HG03378 (cell line): ENCODE data around the gene IKBKG.
"Not testable (repeated sequence)": the region's sequence is repeated elsewhere in the genome, so short reads cannot be mapped to it uniquely, and the experiment has no call there.

Source experiments
- ATAC-seq: cut with Tn5 transposase; IDR thresholded peaks from one replicate; pipeline ENCODE4 v1.9.1; 2021; ENCODE audit warnings: mild to moderate bottlenecking, moderate library complexity; ENCODE audit not compliant: unreplicated experiment

The IKBKG gene

DNA sequence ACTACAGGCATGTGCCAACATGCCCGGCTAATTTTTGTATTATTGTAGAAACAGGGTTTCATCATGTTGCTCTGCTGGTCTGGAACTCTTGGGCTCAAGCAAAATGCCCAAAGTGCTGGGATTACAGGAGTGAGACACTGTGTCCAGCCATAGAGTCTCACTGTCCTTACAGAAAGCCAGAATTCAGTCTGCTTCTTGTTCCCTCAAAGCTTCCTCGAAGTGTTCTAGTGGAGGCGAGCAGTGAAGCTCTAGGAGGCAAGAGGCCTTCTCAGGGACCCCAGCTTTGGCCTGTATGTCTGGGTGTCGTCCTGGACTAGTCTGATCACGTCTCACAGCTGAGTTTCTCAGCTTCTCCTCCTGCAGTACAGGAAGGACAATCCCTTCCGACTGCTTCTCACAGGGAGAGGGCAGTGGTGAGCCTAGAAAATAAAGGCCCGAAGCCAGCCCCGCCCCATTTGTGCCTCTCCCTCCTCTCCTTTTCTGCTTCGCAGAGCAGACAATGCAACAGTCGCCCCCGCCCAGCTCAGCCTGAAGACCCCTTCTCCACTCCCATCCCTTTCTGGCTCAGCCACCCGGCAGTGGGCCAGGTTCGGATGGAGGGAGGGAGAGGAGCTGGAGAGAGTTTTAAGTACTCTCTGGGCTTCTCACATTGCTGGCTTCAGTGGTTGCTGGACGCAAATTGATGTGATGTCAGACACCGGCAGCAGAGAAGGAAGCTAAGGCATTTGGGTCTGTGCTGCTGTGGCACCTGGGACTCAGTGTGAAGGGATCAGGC, 20.3 kb upstream of the IKBKG start:
- ATAC-seq = peak; percentile 65

DNA sequence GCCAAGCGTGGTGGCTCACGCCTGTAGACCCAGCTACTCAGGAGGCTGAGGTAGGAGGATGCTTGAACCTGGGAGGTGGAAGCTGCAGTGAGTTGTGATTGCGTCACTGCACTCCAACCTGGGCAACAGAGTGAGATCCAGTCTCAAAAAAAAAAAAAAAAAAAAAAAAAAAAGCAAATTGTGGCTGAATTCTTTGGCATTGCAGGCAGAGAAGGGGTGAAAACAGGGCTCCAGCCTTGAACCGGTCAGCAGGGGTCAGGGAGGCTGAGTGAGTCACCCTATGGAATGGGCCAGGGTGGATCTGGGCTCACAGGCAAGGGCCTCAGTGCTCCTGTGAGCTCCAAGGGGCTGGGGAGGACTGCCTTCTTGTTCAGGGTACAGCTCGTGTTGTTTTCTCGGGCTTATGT, 18.2 kb upstream of the IKBKG start:
- no peak for ATAC-seq

DNA sequence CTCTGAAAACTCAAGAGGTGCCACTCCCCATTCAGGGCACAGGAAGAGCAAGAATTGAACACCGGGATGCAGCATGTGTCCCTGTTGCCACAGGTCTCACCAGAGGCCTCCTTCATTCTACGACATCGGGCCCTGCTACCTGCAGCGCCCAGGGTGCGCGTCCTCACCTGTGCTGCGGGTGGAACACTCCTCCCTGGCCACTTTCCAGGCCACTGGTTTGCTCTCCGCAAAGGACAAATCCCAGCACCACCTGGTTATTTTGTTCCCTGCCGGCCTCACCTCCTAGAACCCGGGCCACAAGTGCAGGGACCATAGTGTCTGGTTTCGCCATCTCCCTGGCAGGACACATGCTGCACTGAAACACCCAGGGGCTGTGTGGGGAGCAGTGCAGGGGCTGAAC, 17.1 kb upstream of the IKBKG start:
- no peak for ATAC-seq

DNA sequence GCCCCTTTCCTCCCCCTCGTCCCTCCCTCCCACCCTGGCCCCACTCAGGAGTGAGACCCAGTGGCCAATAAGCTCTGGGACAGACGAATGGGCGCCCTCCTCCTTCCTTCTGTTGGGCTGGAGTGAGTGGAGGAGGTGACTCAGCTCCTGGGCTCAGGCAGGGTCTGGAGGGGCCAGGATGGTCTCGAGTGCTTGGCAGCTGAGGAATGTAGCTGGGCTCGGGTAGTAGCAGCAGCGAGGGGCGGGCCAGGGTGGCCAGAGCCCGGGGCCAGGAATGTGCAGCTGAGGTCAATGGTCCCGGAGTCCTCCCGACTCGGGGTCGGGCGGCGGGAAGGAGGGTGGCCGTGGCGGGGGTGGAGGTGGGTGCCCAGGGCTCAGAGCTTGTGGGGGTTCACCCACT, 15.8 kb upstream of the IKBKG start:
- no peak for ATAC-seq

DNA sequence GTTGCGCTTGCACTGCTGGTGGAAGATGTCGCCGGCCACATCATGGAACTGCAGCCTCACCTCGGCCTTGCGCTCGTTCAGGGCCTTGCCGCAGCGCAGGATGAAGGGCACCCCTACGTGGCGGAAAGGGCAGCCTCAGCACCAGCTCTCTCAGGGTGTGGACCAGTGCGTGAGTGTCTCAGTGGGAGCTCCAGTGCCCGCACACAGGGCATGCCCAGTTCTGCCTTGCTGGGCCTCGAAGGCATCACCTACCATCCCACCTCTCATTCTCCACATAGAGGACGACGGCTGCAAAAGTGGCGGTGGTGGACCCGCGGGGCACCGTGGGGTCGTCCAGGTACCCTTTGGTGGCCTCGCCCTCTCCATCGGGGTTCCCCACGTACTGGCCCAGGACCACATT, 14.7 kb upstream of the IKBKG start:
- no peak for ATAC-seq

DNA sequence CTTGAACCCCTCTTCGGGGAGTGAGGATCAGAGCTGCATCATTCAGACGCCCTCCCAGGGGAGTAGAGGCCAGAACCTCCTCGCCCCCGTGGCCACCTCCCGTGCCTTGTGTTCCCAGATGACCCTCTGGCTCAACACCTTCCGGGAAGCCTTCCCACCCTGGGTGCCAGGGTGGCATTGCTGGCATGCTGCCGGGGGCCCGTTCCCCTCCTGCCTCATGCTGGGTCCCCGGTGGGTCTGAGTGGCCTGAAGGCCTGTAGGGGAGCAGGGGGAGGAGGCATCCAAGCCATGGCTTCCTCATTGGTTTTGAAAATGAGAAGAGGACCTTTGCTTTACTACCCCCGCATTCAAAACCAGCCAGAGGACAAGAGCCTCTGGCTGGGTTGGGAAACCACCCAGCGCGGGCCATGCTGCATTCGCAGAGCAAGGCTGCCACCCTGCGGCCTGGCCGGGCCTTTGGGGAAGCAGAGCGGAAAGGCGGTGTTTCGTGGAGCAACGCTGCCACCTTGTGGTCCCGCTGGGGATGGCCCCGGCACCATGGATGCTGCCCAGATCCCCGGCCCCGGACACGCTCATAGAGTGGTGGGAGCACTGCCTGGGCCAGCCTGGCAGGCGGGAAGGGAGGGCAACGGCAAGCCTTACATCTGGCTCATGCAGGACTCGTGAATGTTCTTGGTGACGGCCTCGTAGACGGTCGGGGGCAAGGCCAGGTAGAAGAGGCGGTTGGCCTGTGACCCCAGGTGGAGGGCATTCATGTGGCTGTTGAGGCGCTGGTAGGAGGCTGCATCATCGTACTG, 12.7 kb upstream of the IKBKG start:
- peak; percentile 84 for ATAC-seq

DNA sequence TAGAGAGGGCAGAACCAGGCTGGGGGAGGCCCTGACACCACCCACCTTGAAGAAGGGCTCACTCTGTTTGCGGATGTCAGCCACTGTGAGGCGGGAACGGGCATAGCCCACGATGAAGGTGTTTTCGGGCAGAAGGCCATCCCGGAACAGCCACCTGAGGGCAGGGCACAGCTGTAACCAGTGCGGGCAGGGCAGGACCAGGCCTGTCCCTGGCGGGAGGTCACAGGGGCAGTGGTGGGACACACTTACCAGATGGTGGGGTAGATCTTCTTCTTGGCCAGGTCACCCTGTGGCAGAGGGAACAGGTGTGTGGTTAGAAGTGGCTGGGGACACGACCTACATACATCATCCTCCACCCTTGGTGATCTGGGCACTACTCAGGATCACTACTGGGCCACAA, 11.5 kb upstream of the IKBKG start:
- no peak for ATAC-seq

DNA sequence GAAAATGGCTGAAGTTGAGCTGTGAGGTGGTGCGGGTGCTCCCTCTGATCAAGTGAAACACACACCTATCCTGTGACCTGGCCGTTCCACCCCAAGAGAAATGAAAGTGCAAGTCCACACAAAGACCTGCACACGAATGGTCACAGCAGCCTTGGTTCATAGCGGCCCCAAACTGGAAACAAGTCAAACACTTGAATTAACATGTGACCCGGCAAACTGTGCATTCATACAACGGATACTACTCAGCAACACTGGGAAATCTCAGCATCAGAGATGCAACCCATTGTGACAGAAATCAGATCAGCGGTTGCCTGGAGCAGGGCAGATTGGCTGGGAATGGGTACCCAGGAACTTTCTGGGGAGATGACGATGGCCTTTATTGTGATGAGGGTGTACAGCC, 8.3 kb upstream of the IKBKG start:
- ATAC-seq = no peak

DNA sequence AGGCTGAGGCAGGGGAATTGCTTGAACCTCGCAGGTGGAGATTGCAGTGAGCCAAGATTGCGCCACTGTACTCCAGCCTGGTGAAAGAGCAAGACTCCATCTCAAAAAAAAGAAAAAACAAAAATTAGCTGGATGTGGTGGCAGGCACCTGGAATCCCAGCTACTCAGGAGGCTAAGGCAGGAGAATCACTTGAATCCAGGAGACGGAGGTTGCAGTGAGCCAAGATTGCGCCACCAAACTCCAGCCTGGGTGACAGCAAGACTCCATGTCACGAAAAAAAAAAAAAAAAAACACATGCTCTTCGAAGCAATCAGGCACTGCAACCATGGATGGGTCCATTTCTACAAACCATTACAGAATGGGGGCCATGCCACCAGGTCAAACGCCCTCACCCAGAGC, 7.1 kb upstream of the IKBKG start:
- not testable (repeated sequence) for ATAC-seq

DNA sequence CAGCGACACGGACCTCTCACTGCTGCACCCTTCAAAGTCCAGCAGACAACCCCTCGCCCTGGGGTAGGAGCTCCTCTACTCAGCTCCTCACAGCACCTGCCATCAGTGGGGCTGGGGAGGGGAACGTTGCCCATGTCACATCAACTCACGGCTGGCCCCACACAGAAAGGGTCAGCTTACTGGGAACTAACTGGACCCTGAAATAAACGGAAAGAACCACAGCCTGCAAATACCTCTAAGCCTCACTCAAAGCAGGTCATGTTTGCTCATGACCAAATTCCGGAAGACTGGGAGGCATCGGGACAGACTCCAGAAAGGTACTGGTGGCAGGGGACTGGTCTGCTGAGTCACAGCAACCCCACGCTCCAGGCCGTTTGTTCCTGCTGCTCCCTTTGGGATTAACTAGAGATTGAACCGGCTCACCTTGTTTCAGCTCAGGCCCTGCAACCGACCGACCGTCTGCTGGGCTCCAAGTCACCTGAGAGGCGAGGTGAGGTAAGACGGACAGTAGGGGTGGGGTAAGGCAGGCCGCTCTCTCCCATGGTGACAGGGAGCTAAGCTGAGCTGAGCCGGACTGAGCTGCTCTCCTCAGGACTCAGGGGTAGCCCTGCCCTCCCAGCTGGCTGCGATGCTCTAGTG, 6.4 kb upstream of the IKBKG start:
- no peak for ATAC-seq

DNA sequence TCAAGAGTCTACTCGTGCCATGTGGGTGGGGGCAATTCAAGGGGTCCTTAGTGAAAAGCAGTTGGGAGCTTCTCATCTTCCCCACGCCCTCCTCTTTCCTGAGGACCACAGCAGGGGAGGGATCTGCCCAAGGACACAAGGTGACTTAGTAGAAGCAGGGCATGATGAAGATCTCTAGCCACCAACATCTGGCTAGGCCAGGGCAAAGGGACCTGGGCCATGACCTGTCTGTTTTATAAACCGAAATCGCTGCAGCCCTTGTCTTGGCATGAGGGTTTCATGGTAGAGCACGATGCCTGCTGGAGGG, 5.9 kb upstream of the IKBKG start:
- ATAC-seq = no peak

DNA sequence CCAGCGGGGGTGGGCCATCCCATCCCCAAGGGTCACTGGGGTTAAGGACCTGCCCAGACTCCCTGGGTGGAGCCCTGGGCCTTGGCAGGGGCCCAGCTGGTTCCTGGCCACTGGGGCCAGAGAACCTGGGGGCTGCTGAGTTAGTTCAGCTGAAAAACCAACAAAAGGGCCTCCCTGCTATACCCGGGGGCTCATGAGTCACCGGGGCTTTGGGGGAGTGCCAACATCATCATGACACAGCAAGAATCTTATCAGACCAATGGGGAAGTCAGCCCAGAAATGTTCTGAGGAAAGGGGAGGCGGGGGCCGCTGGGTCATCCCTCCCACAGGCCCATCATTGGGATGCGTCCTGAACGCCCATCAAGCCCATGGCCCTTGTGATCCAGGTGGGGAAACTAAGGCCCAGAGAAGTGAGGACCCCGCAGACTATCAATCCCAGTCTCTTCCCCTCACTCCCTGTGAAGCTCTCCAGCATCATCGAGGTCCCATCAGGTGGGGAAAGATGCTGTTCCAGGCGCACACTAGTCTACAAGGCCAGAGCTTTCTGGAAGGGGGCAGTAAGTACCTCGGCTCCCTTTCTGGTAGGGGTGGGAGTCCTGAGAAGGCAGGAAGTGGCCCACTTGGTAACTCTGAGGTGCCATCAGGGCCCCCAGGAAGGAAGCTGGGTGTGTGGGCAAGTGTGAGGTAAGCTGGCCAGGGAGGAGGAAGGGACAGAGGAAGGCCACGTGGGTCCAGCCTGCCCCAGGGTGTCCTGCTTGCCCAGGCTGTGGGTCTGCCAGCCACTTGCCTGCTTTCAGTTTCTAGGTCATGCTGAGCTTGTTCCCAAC, 5.3 kb upstream of the IKBKG start:
- no peak for ATAC-seq

DNA sequence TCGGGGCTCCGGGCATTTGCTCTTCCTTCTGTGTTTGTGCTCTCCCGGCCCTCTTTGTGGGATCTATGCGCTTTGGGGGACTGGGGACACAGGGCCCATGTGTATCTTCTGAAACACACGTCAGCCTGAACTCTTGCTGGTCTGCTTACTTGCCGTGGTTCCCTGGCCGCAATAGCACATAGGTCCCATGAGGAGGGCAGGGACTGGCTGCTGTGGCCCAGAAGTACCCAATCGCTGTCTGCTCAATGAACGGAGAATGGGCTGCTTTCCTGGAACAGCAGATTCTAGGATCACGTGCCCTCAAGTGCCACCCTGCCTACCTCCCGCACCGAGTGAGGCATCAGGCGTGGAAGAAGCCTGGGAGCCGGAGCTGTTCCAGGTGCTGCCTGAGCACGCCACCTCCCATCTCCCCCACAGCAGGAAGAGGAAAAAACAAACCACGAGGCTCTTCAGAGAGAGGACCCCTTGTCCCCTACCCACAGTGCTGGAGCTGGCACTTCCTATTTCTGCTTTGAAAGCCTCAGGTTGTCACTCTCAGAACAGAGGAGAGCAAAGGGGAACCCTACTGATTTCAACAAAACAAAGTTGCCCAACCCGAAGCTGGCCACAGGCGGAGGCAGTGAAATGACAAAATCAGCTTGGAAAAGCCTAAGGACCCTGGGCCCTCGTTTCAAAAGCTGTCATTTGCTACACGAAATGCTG, 4.5 kb upstream of the IKBKG start:
- ATAC-seq = no peak

DNA sequence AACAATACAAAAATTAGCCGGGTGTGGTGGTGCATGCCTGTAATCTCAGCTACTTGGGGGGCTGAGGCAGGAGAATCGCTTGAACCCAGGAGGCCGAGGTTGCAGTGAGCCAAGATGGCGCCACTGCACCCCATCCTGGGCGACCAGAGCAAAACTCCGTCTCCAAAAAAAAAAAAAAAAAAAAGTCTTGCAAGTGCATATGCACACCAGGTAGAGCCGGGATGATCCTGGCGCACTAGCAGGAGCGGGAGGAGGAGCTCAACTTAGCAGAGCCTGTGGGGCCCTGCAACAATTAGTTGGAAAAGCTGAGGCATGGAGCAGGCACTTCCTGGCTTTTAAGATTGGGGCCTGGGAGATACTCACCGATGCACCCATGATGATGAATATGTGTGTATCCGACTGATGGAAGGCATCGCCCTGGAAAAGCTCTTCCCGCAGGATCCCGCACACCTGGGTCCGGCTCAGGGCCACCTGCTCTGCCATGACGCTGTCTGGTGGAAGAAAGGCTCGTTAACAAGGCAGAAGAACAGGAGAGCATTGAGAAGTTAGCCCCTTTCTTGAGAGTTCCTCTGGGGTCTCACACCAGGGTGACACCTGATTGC, 1.6 kb upstream of the IKBKG start:
- no peak for ATAC-seq

DNA sequence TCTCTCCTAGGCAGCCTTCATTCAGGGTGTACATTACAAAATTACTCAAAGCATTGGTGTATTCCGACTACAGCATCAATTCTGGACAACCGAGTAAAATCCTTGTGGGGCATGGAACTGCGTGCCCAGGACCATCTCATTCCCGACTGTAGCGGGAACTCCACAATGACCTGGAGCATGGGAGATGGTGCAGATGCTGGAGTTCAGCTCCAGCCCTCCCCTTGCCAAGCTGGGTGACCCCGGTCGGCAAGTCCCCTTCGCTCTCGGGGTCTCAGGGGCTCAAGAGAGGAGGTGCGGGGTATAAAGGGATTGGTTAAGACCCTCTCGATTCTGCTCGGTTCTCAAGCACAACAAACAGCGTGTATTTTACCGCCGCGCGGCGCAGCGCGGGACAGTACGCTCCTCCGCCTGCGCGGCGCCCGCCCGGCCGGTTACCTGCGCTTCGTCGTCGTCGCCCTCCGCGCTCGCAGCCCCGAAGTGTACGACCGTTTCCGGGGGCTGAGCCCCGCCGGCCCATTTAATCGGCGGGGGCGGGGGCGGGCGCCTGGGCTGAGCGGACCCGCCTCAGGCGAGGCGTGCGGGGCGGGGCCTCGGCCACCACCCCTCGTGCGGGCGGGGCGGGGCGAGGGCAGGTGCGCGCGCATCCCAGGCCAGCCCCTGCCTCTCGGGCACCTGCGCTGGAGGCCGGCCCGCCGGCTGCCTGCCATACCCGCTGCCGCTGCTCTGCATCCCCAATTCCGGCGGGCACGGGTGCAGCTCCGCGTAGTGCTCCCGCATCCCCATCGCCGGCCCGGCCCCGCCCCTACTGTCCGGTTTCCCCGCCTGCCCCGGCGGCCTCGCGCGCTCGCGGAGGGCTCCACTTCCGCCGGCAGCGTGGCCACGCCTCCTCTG, 821 bp upstream of the IKBKG start, which contains the start of gene G6PD:
Gene G6PD, minus strand, starts transcription at position 493 of the 891 bp plus-strand sequence. CDS start 691 bp downstream, outside the sequence.
- ATAC-seq = peak; percentile 39

DNA sequence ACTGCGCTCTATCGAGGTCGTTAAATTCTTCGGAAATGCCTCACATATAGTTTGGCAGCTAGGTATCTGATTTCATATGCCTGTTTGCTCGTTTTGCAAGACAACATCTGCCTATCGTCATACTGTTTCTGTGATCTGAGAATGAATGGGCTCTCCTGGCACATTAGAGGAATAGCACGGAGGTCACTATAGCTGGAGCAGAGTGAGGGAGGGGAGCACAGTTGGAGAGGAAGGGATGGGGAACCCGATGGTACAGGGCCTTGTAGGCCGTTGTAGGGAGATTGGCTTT, 552 bp downstream of the IKBKG start:
- no peak for ATAC-seq

DNA sequence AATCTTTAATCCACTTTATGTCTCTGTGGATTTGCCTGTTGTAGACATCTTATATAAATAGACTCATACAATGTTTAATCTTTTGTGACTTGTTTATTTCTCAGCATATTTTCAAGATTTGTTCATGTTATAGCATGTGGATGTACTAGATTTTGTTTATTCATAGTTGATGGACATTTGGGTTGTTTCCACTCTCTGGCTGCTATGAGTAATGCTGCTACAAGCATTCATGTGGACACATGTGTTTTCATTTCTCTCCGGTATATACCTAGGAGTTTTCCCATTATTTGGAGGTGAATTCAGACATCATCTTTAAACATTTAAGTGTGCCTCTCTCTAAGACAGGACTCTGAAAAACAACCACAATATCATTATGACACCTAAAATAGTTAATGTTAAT, 2.3 kb downstream of the IKBKG start:
- no peak for ATAC-seq

DNA sequence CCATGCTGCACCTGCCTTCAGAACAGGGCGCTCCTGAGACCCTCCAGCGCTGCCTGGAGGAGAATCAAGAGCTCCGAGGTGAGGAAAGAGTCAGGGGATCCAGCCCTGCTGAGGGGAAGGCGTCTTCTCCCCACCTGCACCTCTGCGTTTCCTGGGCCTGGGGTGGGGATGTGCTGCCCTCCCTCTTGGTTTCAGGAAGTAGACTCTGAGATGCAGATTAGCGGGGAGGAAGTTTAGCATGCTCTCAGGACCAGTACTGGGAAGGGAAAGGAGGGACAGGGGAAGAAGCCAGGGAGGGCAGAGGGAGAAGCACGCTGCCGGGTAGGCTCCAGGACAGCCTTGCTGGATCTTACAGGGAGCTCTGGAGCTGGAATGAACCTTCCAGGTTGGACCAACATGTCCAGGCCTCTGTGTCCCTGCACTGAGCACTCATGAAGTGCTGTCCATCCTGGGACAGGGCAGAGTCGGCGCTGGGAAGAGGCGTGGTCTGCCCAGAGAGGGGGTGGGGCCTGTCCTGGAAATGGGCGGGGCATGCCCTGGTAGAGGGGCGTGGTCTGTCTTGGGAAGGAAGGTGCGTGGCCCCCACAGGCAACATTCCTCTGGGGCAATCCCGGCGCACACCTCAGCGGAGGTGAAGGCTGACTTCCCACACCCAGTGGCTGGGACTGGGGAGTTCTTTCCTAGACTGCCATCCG, 4.8 kb downstream of the IKBKG start:
- not testable (repeated sequence) for ATAC-seq
